A673 (cell line): ENCODE measurements around the gene EHHADH. TPM values are rescaled to one million over a fixed set of nuclear protein-coding genes. Genes with fewer than 3 reads are reported as not detected.

Experiments
- BruUV-seq: library from RNA; stranded (reverse); fragments of 400-500 nt; replicated peaks from 2 replicates; lab custom pipeline; 2021; lab: Mats Ljungman, UMichigan
- CTCF ChIA-PET: fragments of 300-600 bp; sonication (Branson Sonifier 250); formaldehyde crosslinking; loops from one replicate; lab custom pipeline; 2022; ENCODE audit warnings: antibody characterized with exemption; lab: Charles Lee
- POLR2A ChIA-PET: fragments of 300-600 bp; sonication (Branson Sonifier 250); formaldehyde crosslinking; loops from one replicate; lab custom pipeline; 2022; ENCODE audit warnings: antibody characterized with exemption; ENCODE audit not compliant: low non-redundant PET; lab: Charles Lee
- DNase-seq: peaks from one replicate; pipeline ENCODE4 v3.0.0-alpha.2; 2015; ENCODE audit warnings: low spot score
- H3K27ac ChIP-seq: fragments of 200-600 bp; sonication (generic); 2 replicates; pipeline ENCODE4 v1.5.1; 2016; ENCODE audit warnings: mixed run types, low read depth, mild to moderate bottlenecking, mixed read lengths, antibody characterized with exemption, low read length; ENCODE audit not compliant: poor library complexity, severe bottlenecking
- H3K27me3 ChIP-seq: fragments of 200-600 bp; sonication (generic); replicated peaks from 2 replicates; pipeline ENCODE4 v1.6.1; 2017; ENCODE audit warnings: mixed run types, low read depth, mild to moderate bottlenecking, mixed read lengths, antibody characterized with exemption, low read length; ENCODE audit not compliant: insufficient read depth, poor library complexity
- H3K36me3 ChIP-seq: fragments of 200-600 bp; sonication (generic); 2 replicates; pipeline ENCODE4 v1.6.1; 2016; ENCODE audit warnings: mixed run types, mild to moderate bottlenecking, mixed read lengths, antibody characterized with exemption, low read length; ENCODE audit not compliant: insufficient read depth, poor library complexity, severe bottlenecking
- H3K4me1 ChIP-seq: fragments of 200-600 bp; sonication (generic); 2 replicates; pipeline ENCODE4 v1.6.1; 2017; ENCODE audit warnings: mixed run types, mild to moderate bottlenecking, mixed read lengths, antibody characterized with exemption, low read length; ENCODE audit not compliant: insufficient read depth, poor library complexity, severe bottlenecking
- H3K4me3 ChIP-seq: fragments of 200-600 bp; sonication (generic); 2 replicates; pipeline ENCODE4 v1.5.1; 2016; ENCODE audit warnings: low read depth, mixed run types, mild to moderate bottlenecking, mixed read lengths, low read length; ENCODE audit not compliant: poor library complexity, severe bottlenecking
- H3K9me3 ChIP-seq: fragments of 200-600 bp; sonication (generic); 2 replicates; pipeline ENCODE4 v1.6.1; 2016; ENCODE audit warnings: mixed run types, low read depth, mild to moderate bottlenecking, mixed read lengths, antibody characterized with exemption, low read length; ENCODE audit not compliant: poor library complexity, severe bottlenecking
- CTCF ChIP-seq: fragments of 300-800, 200-600 bp; sonication (generic); conservative IDR thresholded peaks from 2 replicates; pipeline ENCODE4 v1.5.1; 2017; ENCODE audit warnings: low read depth, mild to moderate bottlenecking, antibody characterized with exemption, low read length, moderate library complexity, mixed read lengths
- EZH2 ChIP-seq: fragments of 200-600 bp; sonication (generic); IDR thresholded peaks from 2 replicates; pipeline ENCODE4 v1.6.1; 2017; ENCODE audit warnings: borderline replicate concordance, low read depth, mild to moderate bottlenecking, mixed read lengths, antibody characterized with exemption, low read length; ENCODE audit not compliant: poor library complexity, severe bottlenecking
- intact Hi-C: fragments of 100-400 bp; cut with micrococcal nuclease; formaldehyde crosslinking; loops from one replicate; pipeline ENCODE4 v1.10.0; 2022; ENCODE audit not compliant: unreplicated experiment
- total RNA-seq: library from RNA; stranded (reverse); gene quantifications from 2 replicates; pipeline ENCODE4 v1.2.3, GENCODE V29; 2021

The EHHADH gene
- total RNA-seq, 1 experiment from 2014 or later, result 3.9 TPM

- no peak for TF ChIP-seq EZH2
- TF ChIP-seq CTCF, result no peak
- BruUV-seq, result no TSS peak
- Histone ChIP-seq H3K4me1 (peaks cover 26% of the 10 kb centered on the region), H3K27me3 (no peaks in the 10 kb centered on the region), H3K27ac (no peak overlapping the region), H3K4me3 (no peak overlapping the region), H3K9me3 (no peaks in the 10 kb centered on the region), H3K36me3 (no peaks in the 10 kb centered on the region)
- ChIA-PET CTCF (no interaction called here), POLR2A (no interaction called here)
- DNase-seq, result no peak
- intact Hi-C loops, result no loop called here
Measured at GRCh38 chr3:185212086-185212485, 41.8 kb downstream of the EHHADH start.

DNA sequence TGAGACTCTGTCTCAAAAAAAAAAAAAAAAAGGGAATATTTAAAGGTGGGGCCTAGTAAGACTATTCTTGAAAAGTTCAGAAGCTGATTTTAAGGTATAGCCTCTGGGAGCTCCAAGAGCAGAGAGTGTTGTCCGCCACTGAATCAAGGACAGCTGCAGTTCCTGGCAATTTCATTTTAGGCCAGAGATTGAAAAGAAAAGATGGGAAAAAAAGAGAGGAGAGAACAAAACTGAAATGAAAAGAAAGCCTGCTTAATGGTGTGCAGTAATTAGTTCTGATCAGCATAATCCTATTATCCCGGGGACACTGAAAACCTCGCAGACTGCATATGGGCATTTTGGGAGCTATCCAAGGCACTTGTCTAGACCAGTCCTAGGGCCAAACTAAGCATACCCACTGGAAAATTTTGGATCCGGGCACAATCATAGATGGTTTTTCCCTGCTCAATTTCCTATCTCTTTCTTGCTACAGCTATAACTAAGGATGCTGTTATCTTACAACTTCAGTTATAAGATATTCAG lies 43.2 kb downstream of the EHHADH start:
- ChIA-PET POLR2A (no interaction called here), CTCF (interaction anchor here (0.6 kb wide), 1 partner anchor 31 kb away, joined by 4 read pairs; no protein-coding TSS in a partner anchor)
- TF ChIP-seq EZH2 (no peak), CTCF (no peak)
- no TSS peak for BruUV-seq
- H3K36me3 ChIP-seq, result no peaks in the 10 kb centered on the region
- DNase-seq, result peak; percentile 62
- H3K4me1 ChIP-seq, result peaks cover 26% of the 10 kb centered on the region
- no peak overlapping the region for H3K27ac ChIP-seq
- intact Hi-C loops, result no loop called here
- H3K9me3 ChIP-seq, result no peaks in the 10 kb centered on the region
- no peaks in the 10 kb centered on the region for H3K27me3 ChIP-seq
- H3K4me3 ChIP-seq, result no peak overlapping the region

GRCh38 chr3:185208823-185209222 lies 45.0 kb downstream of the EHHADH start:
- H3K9me3 ChIP-seq, result no peaks in the 10 kb centered on the region
- no TSS peak for BruUV-seq
- H3K27me3 ChIP-seq, result no peaks in the 10 kb centered on the region
- CTCF ChIA-PET, result no interaction called here
- no peak overlapping the region for H3K4me3 ChIP-seq
- TF ChIP-seq CTCF (no peak), EZH2 (no peak)
- H3K4me1 ChIP-seq, result peaks cover 26% of the 10 kb centered on the region
- intact Hi-C loops, result no loop called here
- H3K36me3 ChIP-seq, result no peaks in the 10 kb centered on the region
- POLR2A ChIA-PET, result no interaction called here
- DNase-seq, result peak; percentile 25
- H3K27ac ChIP-seq, result no peak overlapping the region
